T-helper 1 cell treated with Interleukin-12 subunit alpha and Interleukin-12 subunit beta and Interleukin-4 antibody, amounts not matched to agents 30 ng/mL and 1 ng/mL, for 36 hours (primary cell): Measurements from ENCODE around the gene ZNF230. TPM values are rescaled to one million over a fixed set of nuclear protein-coding genes. Genes with fewer than 3 reads are reported as not detected.

ENCODE experiments used
- intact Hi-C: fragments of 100-400 bp; cut with micrococcal nuclease; formaldehyde crosslinking; loops from one replicate; pipeline ENCODE4 v1.15.1; 2024
- total RNA-seq: library from RNA; stranded (reverse); gene quantifications from 2 replicates; pipeline ENCODE4 v1.2.3, GENCODE V29; 2022

ZNF230 gene
- total RNA-seq, 1 donor from 2014 or later: 6.2 TPM

GRCh38 chr19:44032001-44032610 is 29.3 kb downstream of the ZNF230 start:
- intact Hi-C loops: no loop called here

DNA sequence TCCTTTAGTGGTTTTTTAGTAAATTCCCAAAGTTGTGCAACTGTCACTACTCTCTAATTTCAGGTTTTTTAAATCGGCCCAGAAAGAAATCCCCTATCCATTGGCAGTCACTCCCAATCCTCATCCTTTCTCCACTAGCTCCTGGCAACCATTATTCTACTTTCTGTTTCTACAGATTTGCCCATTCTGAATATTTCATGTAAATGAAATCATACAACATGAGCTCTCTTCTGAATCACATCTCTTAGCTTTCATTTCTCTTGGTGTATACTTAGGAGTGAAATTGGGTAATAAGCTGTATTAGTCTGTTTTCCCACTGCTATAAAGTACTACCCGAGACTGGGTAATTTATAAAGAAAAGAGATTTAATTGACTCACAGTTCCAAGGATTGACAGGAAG is 39.4 kb downstream of the ZNF230 start:
- intact Hi-C loops: no loop called here

DNA sequence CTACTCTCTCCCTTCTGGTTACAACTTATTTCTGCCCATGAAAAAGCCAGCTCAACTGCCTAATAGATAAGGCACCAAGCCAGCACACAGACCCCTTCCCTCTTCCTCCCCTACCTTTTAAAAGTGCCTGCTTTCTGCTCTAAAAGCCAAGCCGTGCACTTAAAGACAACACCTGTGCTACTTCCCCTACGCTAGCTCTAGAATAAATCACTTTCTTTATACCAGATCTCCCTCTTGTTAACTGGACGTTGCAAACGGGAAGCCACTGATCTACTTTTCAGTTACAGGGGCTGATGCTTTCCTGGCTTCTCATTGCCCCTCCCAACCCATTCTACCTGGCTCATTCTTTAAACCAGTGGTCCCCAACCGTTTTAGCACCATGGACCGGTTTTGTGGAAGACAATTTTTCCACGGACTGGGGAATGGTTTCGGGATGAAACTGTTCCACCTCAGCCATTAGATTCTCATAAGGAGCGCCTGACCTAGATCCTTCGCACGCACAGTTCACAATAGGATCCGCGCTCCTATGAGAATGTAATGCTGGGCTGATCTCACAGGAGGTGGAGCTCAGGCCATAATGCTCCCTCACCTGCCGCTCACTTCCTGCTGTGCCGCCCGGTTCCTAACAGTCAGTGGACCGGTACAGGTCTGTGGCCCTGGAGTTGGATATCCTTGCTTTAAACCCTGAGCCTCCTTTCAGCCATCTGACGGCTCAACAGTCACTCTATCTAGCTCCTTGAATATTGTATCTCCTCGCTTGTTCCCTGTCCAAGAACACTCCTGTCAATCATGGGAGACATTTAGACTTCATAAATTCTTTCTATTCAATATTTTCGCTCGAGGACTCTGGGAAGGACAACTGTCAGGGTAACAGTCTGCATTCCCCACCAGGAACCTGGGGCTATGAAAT is 48.2 kb downstream of the ZNF230 start:
- intact Hi-C loops: no loop called here

- intact Hi-C loops: no loop called here
These were observed 49.1 kb downstream of the ZNF230 start, which contains the start of gene ZNF223 for GRCh38 chr19:44051650-44052402. ZNF223 (plus strand) TSS chr19:44052036; CDS start chr19:44055177, 3,141 bp downstream.

DNA sequence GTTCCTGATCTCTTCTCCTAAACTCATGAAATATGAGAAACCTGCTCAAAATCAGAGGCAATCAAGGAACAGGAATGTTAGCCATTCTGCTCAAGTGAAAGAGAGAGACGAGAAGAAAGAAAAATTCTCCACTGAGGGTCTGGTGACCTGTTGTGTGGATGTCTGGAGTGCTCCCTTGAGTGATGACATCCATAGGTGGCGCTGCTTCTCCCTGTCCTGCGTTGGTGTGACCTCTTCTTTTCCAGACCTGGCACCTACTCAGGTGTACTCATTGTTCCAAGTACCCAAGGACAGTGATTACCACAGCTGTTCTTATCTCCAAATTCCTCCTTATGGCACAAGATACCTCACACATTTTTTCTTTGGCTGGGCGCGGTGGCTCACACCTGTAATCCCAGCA is 53.1 kb downstream of the ZNF230 start:
- intact Hi-C loops: no loop called here

DNA sequence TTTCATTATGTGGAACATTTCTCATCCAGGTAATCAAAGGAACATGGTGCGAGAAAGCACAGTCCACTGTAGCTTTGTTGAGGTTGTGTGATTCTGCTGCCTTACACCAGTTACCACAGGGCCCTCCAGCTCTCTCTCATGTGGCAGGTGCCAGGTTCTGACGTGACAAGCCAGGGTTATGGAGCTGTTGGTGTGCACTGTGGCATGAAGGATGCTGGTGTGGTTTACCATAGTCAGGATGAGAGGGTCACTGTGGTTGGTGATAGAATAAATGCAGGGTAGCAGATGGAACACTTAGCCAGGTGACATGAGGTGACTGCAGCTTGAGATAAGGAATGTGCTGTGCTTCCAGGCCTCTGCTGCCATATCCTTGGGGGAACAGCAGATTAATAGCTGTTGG is 56.5 kb downstream of the ZNF230 start:
- intact Hi-C loops: no loop called here

GRCh38 chr19:44061038-44061437 is 58.3 kb downstream of the ZNF230 start:
- intact Hi-C loops: no loop called here

Other genes starting within 250 kb of the ZNF230 start
- gene SMG9, start 248.0 kb upstream of the ZNF230 start, total RNA-seq: 77.2 and 82.8 TPM in 2 replicates
- 82.9 and 87.8 TPM in 2 replicates for gene KCNN4, start 222.0 kb upstream of the ZNF230 start, total RNA-seq
- 0.54 and 0.71 TPM in 2 replicates for gene LYPD5, start 200.5 kb upstream of the ZNF230 start, total RNA-seq
- 5.8 and 7.0 TPM in 2 replicates for gene ZNF283, start 175.6 kb upstream of the ZNF230 start, total RNA-seq
- gene ZNF404, start 119.0 kb upstream of the ZNF230 start, total RNA-seq: 0.61 and 1.4 TPM in 2 replicates
- gene ZNF45, start 67.7 kb upstream of the ZNF230 start, total RNA-seq: 17.9 and 19.9 TPM in 2 replicates
- gene ZNF221, start 51.7 kb upstream of the ZNF230 start, total RNA-seq: 0.61 and 0.76 TPM in 2 replicates
- gene ZNF155, start 18.8 kb upstream of the ZNF230 start, total RNA-seq: 5.8 and 7.8 TPM in 2 replicates
- gene ZNF222, start 22.4 kb downstream of the ZNF230 start, total RNA-seq: 2.2 and 3.7 TPM in 2 replicates
- not detected in 2 replicates for gene ZNF223, start 49.1 kb downstream of the ZNF230 start, total RNA-seq
- 2.0 and 2.2 TPM in 2 replicates for gene ZNF284, start 69.2 kb downstream of the ZNF230 start, total RNA-seq
- gene ZNF224, start 91.4 kb downstream of the ZNF230 start, total RNA-seq: 34.9 and 36.2 TPM in 2 replicates
- 4.6 and 5.2 TPM in 2 replicates for gene ZNF225, start 110.4 kb downstream of the ZNF230 start, total RNA-seq
- gene ZNF234, start 138.6 kb downstream of the ZNF230 start, total RNA-seq: 11.7 and 13.2 TPM in 2 replicates
- 20.0 and 20.6 TPM in 2 replicates for gene ZNF226, start 162.1 kb downstream of the ZNF230 start, total RNA-seq
- 30.3 and 30.4 TPM in 2 replicates for gene ZNF227, start 209.6 kb downstream of the ZNF230 start, total RNA-seq